Neural progenitor cell (in vitro differentiated cells): ENCODE data around the gene PCNX4. TPM values are rescaled to one million over a fixed set of nuclear protein-coding genes. Genes with fewer than 3 reads are reported as not detected.

Source experiments
- DNase-seq: peaks from one replicate; pipeline ENCODE4 v3.0.0-alpha.2; 2016; ENCODE audit warnings: low spot score
- H2AFZ ChIP-seq: fragments of 200-600 bp; sonication (generic); replicated peaks from 2 replicates; pipeline ENCODE4 v1.6.1; 2016; ENCODE audit warnings: antibody characterized with exemption
- H3F3A ChIP-seq: fragments of 200-600 bp; sonication (generic); 2 replicates; pipeline ENCODE4 v1.6.1; 2016; ENCODE audit warnings: antibody characterized with exemption, low read depth
- H3K27ac ChIP-seq: fragments of 200-600 bp; sonication (generic); 2 replicates; pipeline ENCODE4 v1.5.1; 2016; ENCODE audit warnings: mild to moderate bottlenecking
- H3K27me3 ChIP-seq: fragments of 200-600 bp; sonication (generic); 2 replicates; pipeline ENCODE4 v1.6.1; 2016; ENCODE audit warnings: mild to moderate bottlenecking, moderate library complexity
- H3K36me3 ChIP-seq: fragments of 200-600 bp; sonication (generic); 2 replicates; pipeline ENCODE4 v1.5.1; 2016
- H3K4me1 ChIP-seq: fragments of 200-600 bp; sonication (generic); 2 replicates; pipeline ENCODE4 v1.6.1; 2016; ENCODE audit warnings: mixed run types
- H3K4me2 ChIP-seq: fragments of 200-600 bp; sonication (generic); 2 replicates; pipeline ENCODE4 v1.6.1; 2016
- H3K4me3 ChIP-seq: fragments of 200-600 bp; sonication (generic); 2 replicates; pipeline ENCODE4 v1.5.1; 2016
- H3K79me2 ChIP-seq: fragments of 200-600 bp; sonication (generic); 2 replicates; pipeline ENCODE4 v1.6.1; 2016; ENCODE audit warnings: low read depth
- H3K9ac ChIP-seq: fragments of 200-600 bp; sonication (generic); 2 replicates; pipeline ENCODE4 v1.6.1; 2016
- H3K9me3 ChIP-seq: fragments of 200-600 bp; sonication (generic); 2 replicates; pipeline ENCODE4 v1.5.1; 2016; ENCODE audit warnings: low read depth
- H4K20me1 ChIP-seq: fragments of 200-600 bp; sonication (generic); 2 replicates; pipeline ENCODE4 v1.6.1; 2016; ENCODE audit warnings: low read depth
- H3K27ac Mint-ChIP-seq: 3 replicates; pipeline ENCODE4 v1.8.0; 2021; ENCODE audit warnings: mixed read lengths
- H3K27me3 Mint-ChIP-seq: 2 replicates; pipeline ENCODE4 v1.8.0; 2022; ENCODE audit warnings: low read depth, mild to moderate bottlenecking, inconsistent platforms, moderate library complexity, mixed read lengths; ENCODE audit not compliant: insufficient read depth
- H3K36me3 Mint-ChIP-seq: 3 replicates; pipeline ENCODE4 v1.8.0; 2021; ENCODE audit warnings: mixed read lengths
- H3K4me1 Mint-ChIP-seq: 3 replicates; pipeline ENCODE4 v1.8.0; 2021; ENCODE audit warnings: mixed read lengths
- H3K4me3 Mint-ChIP-seq: 3 replicates; pipeline ENCODE4 v1.8.0; 2021; ENCODE audit warnings: mild to moderate bottlenecking, moderate library complexity, mixed read lengths
- H3K9me3 Mint-ChIP-seq: 3 replicates; pipeline ENCODE4 v1.8.0; 2020; ENCODE audit warnings: mixed read lengths
- CTCF ChIP-seq: fragments of 200-600 bp; sonication (generic); IDR thresholded peaks from 2 replicates; pipeline ENCODE4 v1.5.1; 2017; ENCODE audit warnings: antibody characterized with exemption, mild to moderate bottlenecking
- EZH2 ChIP-seq: fragments of 200-600 bp; sonication (generic); IDR thresholded peaks from 2 replicates; pipeline ENCODE4 v1.6.1; 2017; ENCODE audit warnings: antibody characterized with exemption, mild to moderate bottlenecking, moderate library complexity
- EZH2phosphoT487 ChIP-seq: fragments of 200-600 bp; sonication (generic); IDR thresholded peaks from 2 replicates; pipeline ENCODE4 v1.6.1; 2017; ENCODE audit warnings: antibody characterized with exemption
- total RNA-seq: library from RNA; depleted of rRNA; stranded (reverse); fragments of >200 nt; gene quantifications from 2 replicates; pipeline ENCODE4 v1.2.3, GENCODE V29; 2015; ENCODE audit warnings: low replicate concordance

PCNX4 gene
- total RNA-seq, 1 donor from 2014 or later, result 172 TPM

- Mint-ChIP-seq H3K4me3 (no peak overlapping the region), H3K4me1 (no peaks in the 10 kb centered on the region), H3K9me3 (no peaks in the 10 kb centered on the region), H3K27ac (no peak overlapping the region), H3K36me3 (no peaks in the 10 kb centered on the region), H3K27me3 (no peaks in the 10 kb centered on the region)
- no peaks in the 10 kb centered on the region for H3K79me2 ChIP-seq
- H3K27me3 ChIP-seq, result no peaks in the 10 kb centered on the region
- no peaks in the 10 kb centered on the region for H4K20me1 ChIP-seq
- no peaks in the 10 kb centered on the region for H3F3A ChIP-seq
- no peak for TF ChIP-seq EZH2phosphoT487
- no peak for TF ChIP-seq CTCF
- no peak for TF ChIP-seq EZH2
- no peak overlapping the region for H3K4me2 ChIP-seq
- no peak overlapping the region for H2AFZ ChIP-seq
- H3K36me3 ChIP-seq, result no peaks in the 10 kb centered on the region
- H3K4me1 ChIP-seq, result no peaks in the 10 kb centered on the region
- DNase-seq, result no peak
- H3K9me3 ChIP-seq, result no peaks in the 10 kb centered on the region
- H3K27ac ChIP-seq, result no peak overlapping the region
- no peak overlapping the region for H3K4me3 ChIP-seq
- H3K9ac ChIP-seq, result no peak overlapping the region
These were observed 30.4 kb upstream of the PCNX4 start for GRCh38 chr14:60061371-60061770.

- H3K9me3 ChIP-seq, result no peaks in the 10 kb centered on the region
- no peak overlapping the region for H3K27ac Mint-ChIP-seq
- no peak overlapping the region for H3K27ac ChIP-seq
- peaks cover 12% of the 10 kb centered on the region for H3K4me1 ChIP-seq
- H3K9me3 Mint-ChIP-seq, result no peaks in the 10 kb centered on the region
- peaks cover 6% of the 10 kb centered on the region for H3K4me1 Mint-ChIP-seq
- H4K20me1 ChIP-seq, result no peaks in the 10 kb centered on the region
- no peaks in the 10 kb centered on the region for H3K27me3 ChIP-seq
- peak; percentile 52 for TF ChIP-seq CTCF
- no peak for TF ChIP-seq EZH2phosphoT487
- TF ChIP-seq EZH2, result no peak
- no peak overlapping the region for H3K4me3 ChIP-seq
- no peaks in the 10 kb centered on the region for H3F3A ChIP-seq
- H3K4me2 ChIP-seq, result no peak overlapping the region
- H3K9ac ChIP-seq, result no peak overlapping the region
- H3K79me2 ChIP-seq, result no peaks in the 10 kb centered on the region
- no peaks in the 10 kb centered on the region for H3K36me3 Mint-ChIP-seq
- H3K4me3 Mint-ChIP-seq, result no peak overlapping the region
- no peak overlapping the region for H2AFZ ChIP-seq
- no peaks in the 10 kb centered on the region for H3K27me3 Mint-ChIP-seq
- peak; percentile 18 for DNase-seq
- no peaks in the 10 kb centered on the region for H3K36me3 ChIP-seq
These were observed 27.1 kb upstream of the PCNX4 start for GRCh38 chr14:60064491-60065072.

GRCh38 chr14:60067882-60068281, 23.8 kb upstream of the PCNX4 start:
- Histone ChIP-seq H3K4me2 (peak overlapping the region; percentile 3), H4K20me1 (no peaks in the 10 kb centered on the region), H3K36me3 (no peaks in the 10 kb centered on the region), H3K4me1 (peaks cover 12% of the 10 kb centered on the region), H2AFZ (no peak overlapping the region), H3K27ac (no peak overlapping the region), H3K4me3 (no peak overlapping the region), H3K9me3 (no peaks in the 10 kb centered on the region), H3K79me2 (no peaks in the 10 kb centered on the region), H3K9ac (no peak overlapping the region), H3F3A (no peaks in the 10 kb centered on the region), H3K27me3 (no peaks in the 10 kb centered on the region)
- Mint-ChIP-seq H3K4me1 (peaks cover 6% of the 10 kb centered on the region), H3K4me3 (no peak overlapping the region), H3K27me3 (no peaks in the 10 kb centered on the region), H3K27ac (no peak overlapping the region), H3K9me3 (no peaks in the 10 kb centered on the region), H3K36me3 (no peaks in the 10 kb centered on the region)
- peak; percentile 7 for DNase-seq
- TF ChIP-seq EZH2phosphoT487 (no peak), CTCF (no peak), EZH2 (no peak)
